Endodermal cell (in vitro differentiated cells): ENCODE results near the gene DNM3. TPM values are rescaled to one million over a fixed set of nuclear protein-coding genes. Genes with fewer than 3 reads are reported as not detected.

Experiments used
- DNase-seq: peaks from one replicate; pipeline ENCODE4 v3.0.0-alpha.2; 2017
- H3K27ac ChIP-seq: 2 replicates; pipeline ENCODE4 v1.5.1; 2013; ENCODE audit warnings: mild to moderate bottlenecking, low read depth, low read length, moderate library complexity
- H3K27me3 ChIP-seq: 2 replicates; pipeline ENCODE4 v1.6.1; 2013; ENCODE audit warnings: mild to moderate bottlenecking, low read length, moderate library complexity; ENCODE audit not compliant: insufficient read depth, control insufficient read depth, poor library complexity, severe bottlenecking
- H3K36me3 ChIP-seq: 2 replicates; pipeline ENCODE4 v1.7.0; 2013; ENCODE audit warnings: mild to moderate bottlenecking, low read length, moderate library complexity; ENCODE audit not compliant: control insufficient read depth, insufficient read depth
- H3K4me1 ChIP-seq: one replicate; pipeline ENCODE4 v1.7.0; 2013; ENCODE audit warnings: low read length; ENCODE audit not compliant: control insufficient read depth, insufficient read depth
- H3K4me3 ChIP-seq: 2 replicates; pipeline ENCODE4 v1.5.1; 2013; ENCODE audit warnings: mild to moderate bottlenecking, low read length, moderate library complexity
- H3K9ac ChIP-seq: 2 replicates; pipeline ENCODE4 v1.6.1; 2013; ENCODE audit warnings: mild to moderate bottlenecking, low read length, moderate library complexity; ENCODE audit not compliant: poor library complexity, severe bottlenecking; ENCODE audit errors: extremely low read depth
- H3K9me3 ChIP-seq: 2 replicates; pipeline ENCODE4 v1.6.1; 2013; ENCODE audit warnings: mild to moderate bottlenecking, low read length, moderate library complexity; ENCODE audit not compliant: control insufficient read depth
- H3K27ac Mint-ChIP-seq: 2 replicates; pipeline ENCODE4 v1.8.0; 2020; ENCODE audit warnings: mixed read lengths
- H3K27me3 Mint-ChIP-seq: 2 replicates; pipeline ENCODE4 v1.8.0; 2021; ENCODE audit warnings: mild to moderate bottlenecking, mixed read lengths; ENCODE audit not compliant: insufficient read depth
- H3K36me3 Mint-ChIP-seq: 2 replicates; pipeline ENCODE4 v1.8.0; 2020; ENCODE audit warnings: low read depth, mixed read lengths
- H3K4me1 Mint-ChIP-seq: 2 replicates; pipeline ENCODE4 v1.8.0; 2020; ENCODE audit warnings: mixed read lengths
- H3K4me3 Mint-ChIP-seq: 2 replicates; pipeline ENCODE4 v1.8.0; 2020; ENCODE audit warnings: mild to moderate bottlenecking, moderate library complexity, mixed read lengths
- H3K9me3 Mint-ChIP-seq: 2 replicates; pipeline ENCODE4 v1.8.0; 2020; ENCODE audit warnings: mild to moderate bottlenecking, mixed read lengths
- WGBS, 2 experiments: methylation state at CpG; one replicate each; pipeline versions ENCODE4 v1.1.5 to v1.1.7; 2013; ENCODE audit warnings: missing lambda C conversion rate in 2 of 2, mixed read lengths in 1 of 2; ENCODE audit not compliant: insufficient coverage in 1 of 2, insufficient read length in 1 of 2; 5-methylcytosine and 5-hydroxymethylcytosine counted together
- total RNA-seq, 2 donors: library from RNA; stranded (reverse); fragmentation: NEBNext Ultra II Directional in 1 of 2; extraction: Animal tissue kit (Norgen Biotek cat#: 25700) in 1 of 2; gene quantifications; 2 replicates in 1 of 2; 3 replicates in 1 of 2; pipeline ENCODE4 v1.2.1, GENCODE V29; 2021
- TF ChIP-seq, protein P1 (sequence below): fragments of 200-600 bp; sonication (generic); conservative IDR thresholded peaks from 2 replicates; pipeline ENCODE4 v1.5.0; 2021; ENCODE audit warnings: antibody characterized with exemption, mild to moderate bottlenecking

Gene DNM3
- total RNA-seq, 2 donors from 2014 or later, result 0.53 to 1.8 TPM

DNA sequence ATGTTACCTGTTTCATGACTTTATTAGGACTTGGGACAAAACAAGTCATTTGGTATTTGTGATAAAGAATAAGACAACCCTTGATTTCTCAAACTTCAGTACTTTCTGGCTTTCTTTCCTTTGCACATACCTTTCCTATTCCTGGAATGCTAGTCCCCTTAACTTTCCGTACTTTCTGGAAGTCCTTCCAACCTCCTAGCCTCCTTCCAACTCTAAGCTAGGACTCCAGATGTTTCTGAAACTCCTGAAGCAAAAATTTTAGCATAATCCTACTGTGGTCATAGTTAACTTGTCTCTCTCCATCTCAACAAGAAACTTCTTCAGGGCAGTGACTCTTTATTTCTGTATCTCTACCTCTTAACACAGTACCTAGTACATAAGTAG is 559.4 kb downstream of the DNM3 start:
- TF ChIP-seq, protein P1, sequence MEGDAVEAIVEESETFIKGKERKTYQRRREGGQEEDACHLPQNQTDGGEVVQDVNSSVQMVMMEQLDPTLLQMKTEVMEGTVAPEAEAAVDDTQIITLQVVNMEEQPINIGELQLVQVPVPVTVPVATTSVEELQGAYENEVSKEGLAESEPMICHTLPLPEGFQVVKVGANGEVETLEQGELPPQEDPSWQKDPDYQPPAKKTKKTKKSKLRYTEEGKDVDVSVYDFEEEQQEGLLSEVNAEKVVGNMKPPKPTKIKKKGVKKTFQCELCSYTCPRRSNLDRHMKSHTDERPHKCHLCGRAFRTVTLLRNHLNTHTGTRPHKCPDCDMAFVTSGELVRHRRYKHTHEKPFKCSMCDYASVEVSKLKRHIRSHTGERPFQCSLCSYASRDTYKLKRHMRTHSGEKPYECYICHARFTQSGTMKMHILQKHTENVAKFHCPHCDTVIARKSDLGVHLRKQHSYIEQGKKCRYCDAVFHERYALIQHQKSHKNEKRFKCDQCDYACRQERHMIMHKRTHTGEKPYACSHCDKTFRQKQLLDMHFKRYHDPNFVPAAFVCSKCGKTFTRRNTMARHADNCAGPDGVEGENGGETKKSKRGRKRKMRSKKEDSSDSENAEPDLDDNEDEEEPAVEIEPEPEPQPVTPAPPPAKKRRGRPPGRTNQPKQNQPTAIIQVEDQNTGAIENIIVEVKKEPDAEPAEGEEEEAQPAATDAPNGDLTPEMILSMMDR, result no peak
- H3K4me1 ChIP-seq, result no peaks in the 10 kb centered on the region
- H3K36me3 ChIP-seq, result no peaks in the 10 kb centered on the region
- no peaks in the 10 kb centered on the region for H3K27me3 ChIP-seq
- Mint-ChIP-seq H3K36me3 (no peaks in the 10 kb centered on the region), H3K4me3 (no peak overlapping the region), H3K27ac (no peak overlapping the region), H3K27me3 (no peaks in the 10 kb centered on the region), H3K9me3 (no peaks in the 10 kb centered on the region), H3K4me1 (peaks cover 11% of the 10 kb centered on the region)
- no peak overlapping the region for H3K27ac ChIP-seq
- H3K4me3 ChIP-seq, result no peak overlapping the region
- no peaks in the 10 kb centered on the region for H3K9me3 ChIP-seq
- H3K9ac ChIP-seq, result no peak overlapping the region
- DNase-seq, result no peak
- 90 to 91% methylated on average over 1 of the region's 1 CpG for WGBS, 2 experiments

DNA sequence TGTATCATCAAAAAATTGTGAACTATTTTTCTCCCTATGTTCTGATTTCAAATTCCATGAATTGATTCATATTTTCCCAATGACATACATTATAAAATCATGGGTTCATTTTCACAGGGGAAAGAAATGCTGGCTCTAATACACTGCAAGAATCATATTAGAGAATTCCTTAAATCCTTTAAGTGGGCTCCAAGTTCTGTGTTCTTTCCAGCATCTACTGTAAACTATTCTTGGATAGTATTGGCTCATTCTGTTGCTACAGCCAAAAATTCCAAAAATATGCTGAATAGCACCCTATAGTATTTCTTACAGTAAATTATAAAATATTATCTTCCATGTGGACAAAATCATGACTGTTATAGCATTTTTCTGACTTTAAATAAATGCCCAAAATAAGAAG is 560.2 kb downstream of the DNM3 start:
- no peaks in the 10 kb centered on the region for H3K36me3 ChIP-seq
- Mint-ChIP-seq H3K9me3 (no peaks in the 10 kb centered on the region), H3K36me3 (no peaks in the 10 kb centered on the region), H3K4me1 (peaks cover 11% of the 10 kb centered on the region), H3K27me3 (no peaks in the 10 kb centered on the region), H3K4me3 (no peak overlapping the region), H3K27ac (no peak overlapping the region)
- no peaks in the 10 kb centered on the region for H3K9me3 ChIP-seq
- no peak overlapping the region for H3K9ac ChIP-seq
- no peak overlapping the region for H3K4me3 ChIP-seq
- H3K27me3 ChIP-seq, result no peaks in the 10 kb centered on the region
- no peak for DNase-seq
- TF ChIP-seq, protein P1, result no peak
- H3K4me1 ChIP-seq, result no peaks in the 10 kb centered on the region
- no peak overlapping the region for H3K27ac ChIP-seq

DNA sequence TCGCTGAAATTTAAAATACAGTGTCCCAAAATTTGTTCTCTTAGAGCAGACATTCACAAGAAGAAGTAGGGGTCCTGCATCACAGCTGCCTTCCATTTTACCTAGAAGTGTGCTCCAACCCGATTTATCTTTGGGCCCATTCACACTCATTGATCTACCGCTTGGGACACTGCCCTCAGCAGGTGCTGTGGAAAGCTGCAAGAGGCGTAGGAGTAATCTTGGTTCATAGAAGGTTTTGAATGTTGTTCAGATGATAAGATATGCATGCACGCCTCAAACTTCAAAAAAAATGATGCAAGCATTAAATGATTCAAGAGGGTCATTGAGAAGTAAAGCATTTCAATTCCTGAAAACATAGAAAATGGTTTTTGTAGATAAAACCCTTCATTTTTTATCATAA is 560.6 kb downstream of the DNM3 start:
- Histone ChIP-seq H3K9me3 (no peaks in the 10 kb centered on the region), H3K36me3 (no peaks in the 10 kb centered on the region), H3K4me1 (no peaks in the 10 kb centered on the region), H3K9ac (no peak overlapping the region), H3K27me3 (no peaks in the 10 kb centered on the region), H3K4me3 (no peak overlapping the region), H3K27ac (no peak overlapping the region)
- Mint-ChIP-seq H3K4me1 (peaks cover 11% of the 10 kb centered on the region), H3K27ac (no peak overlapping the region), H3K9me3 (no peaks in the 10 kb centered on the region), H3K27me3 (no peaks in the 10 kb centered on the region), H3K36me3 (no peaks in the 10 kb centered on the region), H3K4me3 (no peak overlapping the region)
- TF ChIP-seq, protein P1, result peak; percentile 79
- peak; percentile 67 for DNase-seq
- 77 to 81% methylated on average over 5 of the region's 5 CpGs for WGBS, 2 experiments
